GM21717 (cell line): Measurements from ENCODE around the gene MAP3K2.
A peak's percentile ranks its signal among the peaks of the same experiment; 100 is the strongest.

ENCODE experiments used
- ATAC-seq: cut with Tn5 transposase; IDR thresholded peaks from one replicate; pipeline ENCODE4 v1.9.1; 2021; ENCODE audit warnings: mild to moderate bottlenecking, moderate library complexity; ENCODE audit not compliant: unreplicated experiment

The MAP3K2 gene

GRCh38 chr2:127308586-127309138 is 79.1 kb downstream of the MAP3K2 start:
- ATAC-seq: no peak

DNA sequence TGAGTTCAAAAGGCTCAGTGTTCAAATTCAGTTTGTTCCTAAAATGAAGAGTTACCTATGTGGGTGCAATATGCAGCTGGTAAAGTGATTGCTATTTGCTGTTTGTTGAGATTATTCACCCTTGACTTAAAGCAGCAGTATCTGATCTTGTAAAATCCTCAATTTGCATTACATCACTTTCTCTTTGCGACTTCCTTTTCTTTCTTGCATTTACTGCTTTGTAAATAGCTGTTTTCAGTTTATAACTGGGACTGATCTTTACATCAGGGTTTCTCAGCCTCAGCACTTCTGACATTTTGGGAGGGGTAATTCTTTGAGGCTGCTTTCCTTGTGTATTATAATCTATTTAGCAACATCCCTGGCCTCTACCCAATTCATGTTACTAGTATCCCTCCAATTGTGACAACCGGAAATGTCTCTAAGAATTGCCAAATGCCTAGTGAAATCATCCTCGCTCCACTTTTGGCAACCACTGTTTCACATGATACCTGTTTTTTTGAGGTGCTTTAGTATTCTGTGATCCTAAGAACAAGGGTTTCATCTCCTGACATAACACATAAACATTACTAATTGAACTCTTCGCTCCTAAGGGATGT is 81.7 kb downstream of the MAP3K2 start:
- peak; percentile 61 for ATAC-seq

GRCh38 chr2:127302168-127302567 is 85.6 kb downstream of the MAP3K2 start:
- no peak for ATAC-seq

GRCh38 chr2:127293748-127294562 is 93.8 kb downstream of the MAP3K2 start, which contains the start of gene ERCC3:
ERCC3 (minus strand) TSS chr2:127294144; CDS start chr2:127294081, 63 bp downstream.
- peak; percentile 98 for ATAC-seq

DNA sequence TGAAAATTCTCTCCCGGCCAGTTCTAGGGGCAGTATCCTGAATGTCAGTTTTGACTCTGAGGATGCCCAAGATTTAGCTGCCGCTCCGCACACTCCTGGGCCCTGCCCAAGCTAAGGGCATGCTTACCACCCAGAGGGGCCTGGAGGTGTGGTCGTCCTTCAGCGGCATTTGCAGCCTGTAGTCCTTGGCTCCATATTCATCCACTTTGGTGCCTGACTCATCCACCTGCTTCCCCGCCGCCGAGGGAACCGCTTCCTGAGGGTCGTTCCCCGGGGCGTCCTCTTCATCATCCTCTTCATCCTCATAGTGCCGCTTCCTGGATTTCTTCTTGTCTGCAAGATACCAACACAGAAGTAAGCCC is 94.4 kb downstream of the MAP3K2 start:
- peak; percentile 11 for ATAC-seq

GRCh38 chr2:127288274-127288673 is 99.5 kb downstream of the MAP3K2 start:
- no peak for ATAC-seq

- ATAC-seq: no peak
Observed at GRCh38 chr2:127283275-127283674, 104.5 kb downstream of the MAP3K2 start.

- no peak for ATAC-seq
Observed at GRCh38 chr2:127280693-127281092, 107.1 kb downstream of the MAP3K2 start.

GRCh38 chr2:127279781-127280180 is 108.0 kb downstream of the MAP3K2 start:
- no peak for ATAC-seq

DNA sequence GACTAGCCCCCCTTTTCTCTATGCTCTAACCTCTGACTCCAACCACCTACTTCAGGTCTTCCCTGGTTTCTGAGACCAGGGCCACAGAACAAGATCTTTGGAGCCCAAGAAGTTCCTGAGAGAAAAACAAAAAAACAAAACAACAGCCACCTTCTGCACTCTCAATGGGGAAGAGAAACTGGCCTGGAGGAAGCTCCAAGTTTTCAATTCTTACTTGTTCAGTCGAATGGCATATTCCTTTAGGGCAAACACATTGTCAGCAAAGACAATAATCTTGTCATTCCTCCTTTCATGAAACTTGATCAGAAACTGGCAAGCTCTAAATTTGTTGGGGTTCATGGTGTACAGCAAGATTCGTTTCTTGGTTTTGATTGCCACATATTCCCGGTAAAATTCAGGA is 108.8 kb downstream of the MAP3K2 start:
- ATAC-seq: no peak

- ATAC-seq: peak; percentile 80
Observed at GRCh38 chr2:127277028-127277427, 110.7 kb downstream of the MAP3K2 start.

DNA sequence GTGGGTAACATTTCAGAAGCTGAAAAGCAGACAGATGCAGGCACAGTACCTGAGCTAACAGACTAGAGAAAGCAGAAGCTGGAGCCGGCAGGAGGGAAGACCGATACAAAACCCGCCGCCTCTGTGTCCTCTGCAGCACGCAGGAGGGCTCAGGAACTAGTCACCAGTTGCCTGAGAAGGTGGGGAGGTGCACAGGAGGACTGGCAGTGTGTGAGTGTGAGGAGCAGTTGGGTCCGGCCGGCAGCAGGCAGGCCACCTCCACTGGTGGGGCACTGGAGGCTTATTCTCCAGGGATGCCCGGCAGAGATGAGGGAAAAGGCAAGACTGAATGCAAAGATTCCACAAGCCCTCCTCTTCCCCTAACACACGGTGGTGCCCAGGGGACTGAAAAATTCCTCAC is 112.0 kb downstream of the MAP3K2 start:
- no peak for ATAC-seq

DNA sequence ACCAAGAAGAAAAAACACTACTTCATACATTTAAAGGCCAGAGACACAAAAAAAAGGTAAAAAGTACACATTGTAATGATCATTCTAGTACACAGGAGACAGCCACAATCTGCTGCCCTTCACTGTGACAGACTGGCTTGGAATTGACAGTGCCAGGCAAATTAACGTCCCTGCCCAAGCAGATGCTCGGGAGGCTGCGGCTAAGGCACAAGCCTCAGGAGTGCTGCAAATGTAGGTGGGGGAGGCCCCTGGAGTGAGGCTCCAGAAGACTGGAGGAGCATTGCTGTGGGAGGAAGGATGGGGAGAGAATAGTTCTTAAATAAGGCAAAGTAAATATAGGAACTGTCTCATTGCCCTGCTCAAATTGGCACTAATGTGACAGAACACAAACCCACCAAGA is 112.4 kb downstream of the MAP3K2 start:
- ATAC-seq: no peak

- ATAC-seq: no peak
Observed at GRCh38 chr2:127270663-127271062, 117.1 kb downstream of the MAP3K2 start.

GRCh38 chr2:127261804-127262406 is 125.9 kb downstream of the MAP3K2 start:
- no peak for ATAC-seq

- no peak for ATAC-seq
Observed at GRCh38 chr2:127259355-127259754, 128.4 kb downstream of the MAP3K2 start.

GRCh38 chr2:127256866-127257265 is 130.9 kb downstream of the MAP3K2 start:
- ATAC-seq: no peak

- ATAC-seq: no peak
Observed at GRCh38 chr2:127256381-127256780, 131.4 kb downstream of the MAP3K2 start.

- no peak for ATAC-seq
Observed at GRCh38 chr2:127255721-127256120, 132.1 kb downstream of the MAP3K2 start.

DNA sequence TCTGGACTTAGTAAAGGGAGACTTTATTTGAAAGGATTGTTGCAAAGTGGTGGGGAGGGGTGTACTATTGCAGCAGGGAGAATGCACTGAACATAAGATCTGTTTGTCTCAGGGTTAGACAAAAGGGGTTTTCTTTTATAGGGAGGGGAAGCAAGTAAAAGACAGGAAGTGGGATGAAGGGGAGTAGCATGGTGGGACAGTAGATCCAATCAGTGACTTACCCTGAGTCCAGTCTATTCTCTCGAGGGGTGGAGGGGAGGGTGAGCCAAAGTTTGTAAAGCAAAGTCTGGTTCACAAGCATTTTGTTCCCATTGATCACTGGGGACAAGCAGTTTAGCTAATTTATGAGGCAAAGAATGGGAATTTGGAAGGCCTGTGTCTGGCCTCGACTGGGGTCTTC is 132.6 kb downstream of the MAP3K2 start:
- ATAC-seq: no peak

GRCh38 chr2:127254386-127254981 is 133.3 kb downstream of the MAP3K2 start:
- ATAC-seq: no peak
